GM18502 (cell line): ENCODE data around the gene PGC.
A peak's percentile ranks its signal among the peaks of the same experiment; 100 is the strongest.

Experiments
- ATAC-seq: cut with Tn5 transposase; IDR thresholded peaks from one replicate; pipeline ENCODE4 v1.9.1; 2021; ENCODE audit warnings: mild to moderate bottlenecking; ENCODE audit not compliant: unreplicated experiment, poor library complexity

Gene PGC

GRCh38 chr6:41732591-41733359 lies 14.4 kb downstream of the PGC start:
- peak; percentile 36 for ATAC-seq

- no peak for ATAC-seq
Observed at GRCh38 chr6:41732149-41732548, 15.0 kb downstream of the PGC start.

GRCh38 chr6:41731561-41732086 lies 15.6 kb downstream of the PGC start:
- ATAC-seq: no peak

GRCh38 chr6:41730531-41731436 lies 16.4 kb downstream of the PGC start:
- no peak for ATAC-seq

GRCh38 chr6:41729624-41730023 lies 17.6 kb downstream of the PGC start:
- no peak for ATAC-seq

GRCh38 chr6:41728954-41729353 lies 18.2 kb downstream of the PGC start:
- ATAC-seq: no peak

- ATAC-seq: no peak
Observed at GRCh38 chr6:41728073-41728936, 18.9 kb downstream of the PGC start.

- no peak for ATAC-seq
Observed at GRCh38 chr6:41727705-41728072, 19.5 kb downstream of the PGC start.

GRCh38 chr6:41726876-41727275 lies 20.3 kb downstream of the PGC start:
- ATAC-seq: no peak

- ATAC-seq: no peak
Observed at GRCh38 chr6:41724586-41725501, 22.4 kb downstream of the PGC start.

- ATAC-seq: no peak
Observed at GRCh38 chr6:41724228-41724580, 23.0 kb downstream of the PGC start.

- peak; percentile 73 for ATAC-seq
Observed at GRCh38 chr6:41723530-41724227, 23.5 kb downstream of the PGC start.

GRCh38 chr6:41722969-41723529 lies 24.1 kb downstream of the PGC start:
- no peak for ATAC-seq

- ATAC-seq: no peak
Observed at GRCh38 chr6:41721414-41721813, 25.8 kb downstream of the PGC start.

- no peak for ATAC-seq
Observed at GRCh38 chr6:41720783-41721182, 26.4 kb downstream of the PGC start.

- no peak for ATAC-seq
Observed at GRCh38 chr6:41720262-41720620, 27.0 kb downstream of the PGC start.

- ATAC-seq: no peak
Observed at GRCh38 chr6:41719436-41720261, 27.5 kb downstream of the PGC start.

- ATAC-seq: no peak
Observed at GRCh38 chr6:41718828-41719227, 28.4 kb downstream of the PGC start.
